HG03432 (cell line): ENCODE results near the gene SHROOM2.

ENCODE experiments used
- ATAC-seq: cut with Tn5 transposase; IDR thresholded peaks from one replicate; pipeline ENCODE4 v1.9.1; 2021; ENCODE audit warnings: mild to moderate bottlenecking, moderate library complexity; ENCODE audit not compliant: unreplicated experiment

The SHROOM2 gene

DNA sequence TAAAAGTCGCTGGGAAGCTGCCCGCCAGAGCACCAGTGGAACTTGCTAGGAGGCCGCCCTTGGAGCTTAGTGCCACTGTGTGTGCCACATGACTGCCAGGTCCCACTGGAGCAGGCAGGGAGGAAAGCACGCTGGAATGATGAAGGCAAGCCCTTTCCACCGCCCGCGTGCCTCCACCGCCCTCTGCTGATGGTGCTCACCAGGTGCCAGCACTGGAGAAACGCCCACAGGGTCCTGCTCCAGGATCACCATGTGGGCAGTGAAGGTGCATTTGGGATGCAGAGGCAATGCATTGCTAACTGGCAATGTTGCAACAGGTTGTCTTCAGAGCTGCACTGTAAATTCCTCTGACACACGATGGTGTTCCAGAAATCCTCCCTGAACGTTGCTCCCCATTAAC lies 76.3 kb downstream of the SHROOM2 start:
- no peak for ATAC-seq

DNA sequence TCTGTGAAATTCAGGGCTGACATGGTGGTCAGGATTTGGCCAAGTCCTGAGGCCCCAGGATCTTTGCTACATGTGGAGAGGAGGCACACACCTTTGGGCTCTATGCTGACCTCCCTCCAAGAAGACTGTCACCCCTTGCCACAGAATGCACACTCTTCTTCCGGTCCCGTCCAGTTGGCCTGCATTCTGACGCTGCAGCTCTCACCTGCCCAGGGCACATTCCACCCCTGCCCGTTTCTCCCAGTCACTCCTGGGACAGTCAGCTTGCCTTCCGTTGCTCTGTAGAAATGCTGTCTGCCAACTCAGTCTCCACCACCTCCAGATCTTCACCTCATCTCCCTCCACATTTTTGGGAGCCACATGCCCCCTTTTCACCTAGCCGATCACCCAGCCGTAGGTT lies 76.7 kb downstream of the SHROOM2 start:
- no peak for ATAC-seq

DNA sequence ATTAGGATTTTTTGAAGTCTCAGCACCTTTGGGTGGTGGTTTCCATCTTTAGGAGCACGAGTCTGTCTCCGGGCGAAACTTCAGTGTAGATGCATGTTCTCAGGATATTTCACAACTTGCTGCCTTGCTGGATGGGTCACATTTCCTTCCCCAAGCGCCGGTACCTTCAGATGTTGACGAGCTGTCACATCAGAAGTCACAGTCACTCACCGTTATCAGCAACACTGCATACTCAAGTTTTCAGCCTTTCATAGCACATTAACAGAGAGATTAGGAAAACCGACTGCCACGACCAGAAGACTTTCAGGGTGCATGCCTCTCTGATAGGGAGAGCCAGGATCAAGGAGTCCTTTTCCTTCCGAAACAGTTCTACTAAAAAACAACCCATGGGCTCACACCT lies 77.8 kb downstream of the SHROOM2 start:
- ATAC-seq = no peak

DNA sequence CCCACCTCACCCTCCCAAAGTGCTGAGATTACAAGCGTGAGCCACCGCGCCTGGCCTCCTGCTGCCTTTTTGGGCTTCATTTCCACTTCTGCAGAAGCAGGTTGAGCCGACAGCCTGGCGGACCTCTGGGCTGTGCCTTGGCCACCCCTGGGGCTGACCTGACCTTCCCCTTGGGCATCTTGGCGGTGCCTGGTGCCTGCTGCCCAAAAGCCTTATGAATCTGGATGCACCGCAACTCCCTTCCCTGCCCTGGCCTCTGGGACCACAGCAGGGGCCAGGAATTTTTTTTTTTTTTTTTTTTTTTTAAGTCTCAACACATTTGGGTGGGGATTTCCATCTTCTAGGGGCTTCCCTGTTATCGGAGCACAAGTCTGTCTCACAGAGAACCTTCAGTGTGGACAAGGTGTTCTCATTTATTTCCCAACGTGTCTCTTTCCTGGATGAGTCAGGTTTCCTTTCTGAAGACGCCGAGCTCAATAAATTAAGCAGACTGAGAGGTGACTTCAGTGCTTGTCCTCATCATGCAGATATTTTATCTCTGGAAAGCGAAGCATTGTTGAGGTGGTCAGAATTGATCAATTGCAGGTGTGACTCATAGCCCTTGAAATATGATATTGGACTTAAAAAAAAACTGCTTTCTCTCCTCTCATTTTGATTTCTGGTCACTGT lies 79.7 kb downstream of the SHROOM2 start:
- no peak for ATAC-seq

DNA sequence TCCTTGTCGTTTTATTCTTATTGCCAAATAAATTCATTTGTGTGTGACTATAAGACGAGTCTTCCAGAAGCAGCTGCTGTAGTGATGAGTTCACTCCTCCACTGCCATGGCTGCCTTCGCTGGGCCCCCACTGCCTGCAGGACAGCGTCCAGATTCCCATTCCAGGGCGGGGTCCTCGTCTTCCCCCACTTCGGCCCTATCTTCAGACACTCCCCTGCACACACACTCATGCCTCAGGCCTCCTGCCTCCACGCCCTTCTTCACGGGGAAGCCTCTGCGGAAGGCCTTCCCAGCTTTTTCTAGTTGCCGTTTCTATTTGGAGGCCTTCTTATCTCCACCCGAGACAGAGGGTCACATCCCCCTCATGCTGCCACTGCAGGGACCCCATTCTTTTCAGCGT lies 80.4 kb downstream of the SHROOM2 start:
- ATAC-seq = no peak

GRCh38 chrX:9867226-9867625 lies 81.0 kb downstream of the SHROOM2 start:
- no peak for ATAC-seq

GRCh38 chrX:9867753-9868152 lies 81.5 kb downstream of the SHROOM2 start:
- no peak for ATAC-seq

DNA sequence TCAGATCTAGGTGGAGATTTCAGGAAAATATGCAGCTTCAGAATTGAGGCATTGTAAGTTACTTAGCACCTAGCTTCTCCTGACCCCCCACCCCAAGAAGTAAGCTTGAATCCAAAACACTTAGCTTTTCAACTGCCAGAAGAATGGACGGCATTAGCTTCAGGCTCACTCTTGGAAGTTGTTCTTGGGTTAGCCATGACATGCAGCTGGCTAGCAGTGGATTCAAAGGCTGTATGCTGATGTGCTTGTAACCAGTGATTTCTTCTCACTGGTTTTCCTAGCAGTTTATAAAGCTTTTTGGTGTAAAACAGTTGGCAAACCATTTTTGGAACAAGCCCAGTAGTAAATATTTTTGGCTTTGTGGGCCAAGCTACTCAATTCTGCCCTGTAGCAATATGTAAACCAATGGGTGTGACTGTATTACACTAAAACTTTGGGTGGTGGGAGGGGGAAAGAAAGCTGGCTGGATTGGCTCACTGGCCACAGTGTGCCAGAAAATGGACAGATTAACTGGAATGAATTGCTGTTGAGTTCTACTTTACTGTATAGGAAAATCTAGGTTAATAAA lies 85.6 kb downstream of the SHROOM2 start:
- ATAC-seq = no peak

GRCh38 chrX:9873360-9873759 lies 87.1 kb downstream of the SHROOM2 start:
- ATAC-seq = no peak

DNA sequence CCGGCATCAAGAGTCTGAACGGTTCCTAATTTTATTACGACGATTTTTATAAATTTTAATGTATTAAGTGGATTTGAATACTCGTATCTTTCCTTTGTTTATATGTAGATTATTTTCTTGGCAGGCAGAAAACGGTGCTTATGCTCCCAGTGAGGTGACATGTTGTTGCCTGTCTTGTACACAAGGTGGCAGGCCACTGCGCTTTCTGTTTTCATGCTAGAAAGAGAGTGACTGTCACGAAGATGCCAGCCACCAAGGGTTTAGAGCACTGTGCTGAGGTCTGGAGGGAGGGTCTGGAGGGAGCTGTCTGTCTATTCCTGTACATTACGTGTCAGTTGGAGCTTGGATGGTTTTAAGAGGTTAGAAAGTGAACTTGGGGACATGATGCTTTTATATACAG lies 87.7 kb downstream of the SHROOM2 start:
- ATAC-seq = peak; percentile 71

- ATAC-seq = no peak
These were observed 88.3 kb downstream of the SHROOM2 start for GRCh38 chrX:9874483-9874882.

DNA sequence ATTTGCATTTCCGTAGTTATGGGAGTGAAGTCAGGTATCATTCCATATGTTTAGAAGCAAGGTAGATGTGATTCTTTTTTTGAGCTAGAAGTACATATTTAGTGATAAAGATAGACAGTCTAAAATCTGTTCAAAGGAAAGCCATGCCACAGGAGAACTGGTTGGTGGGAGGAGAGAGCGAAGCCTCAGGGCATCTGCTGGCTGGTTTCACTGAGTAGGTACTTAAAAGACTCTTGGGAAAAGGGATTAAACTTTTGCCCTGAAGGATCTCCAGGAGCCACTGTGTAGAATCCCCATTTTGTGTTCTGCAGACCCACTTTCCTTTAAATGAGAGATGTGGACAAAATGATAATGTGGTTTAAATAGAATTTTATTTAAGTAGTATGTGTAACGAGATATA lies 89.6 kb downstream of the SHROOM2 start:
- no peak for ATAC-seq

DNA sequence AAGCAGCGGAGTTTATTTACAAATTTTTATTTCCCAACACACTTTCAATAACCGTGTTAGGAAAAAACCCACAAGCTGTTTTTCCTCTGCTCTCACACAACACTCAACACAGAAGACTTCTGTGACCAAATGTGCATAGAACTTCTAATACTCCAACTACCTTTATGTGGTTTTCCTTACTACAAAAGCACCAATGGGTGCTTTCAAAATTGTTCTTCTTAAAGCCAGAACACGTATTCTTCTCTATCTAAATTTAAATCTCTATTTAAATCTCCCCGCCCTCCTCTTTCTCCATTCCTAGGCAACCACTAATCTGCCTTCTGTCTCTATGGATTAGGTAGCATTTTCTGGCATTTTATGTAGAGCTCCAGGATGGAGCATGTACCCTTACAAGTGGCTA lies 90.0 kb downstream of the SHROOM2 start:
- no peak for ATAC-seq

DNA sequence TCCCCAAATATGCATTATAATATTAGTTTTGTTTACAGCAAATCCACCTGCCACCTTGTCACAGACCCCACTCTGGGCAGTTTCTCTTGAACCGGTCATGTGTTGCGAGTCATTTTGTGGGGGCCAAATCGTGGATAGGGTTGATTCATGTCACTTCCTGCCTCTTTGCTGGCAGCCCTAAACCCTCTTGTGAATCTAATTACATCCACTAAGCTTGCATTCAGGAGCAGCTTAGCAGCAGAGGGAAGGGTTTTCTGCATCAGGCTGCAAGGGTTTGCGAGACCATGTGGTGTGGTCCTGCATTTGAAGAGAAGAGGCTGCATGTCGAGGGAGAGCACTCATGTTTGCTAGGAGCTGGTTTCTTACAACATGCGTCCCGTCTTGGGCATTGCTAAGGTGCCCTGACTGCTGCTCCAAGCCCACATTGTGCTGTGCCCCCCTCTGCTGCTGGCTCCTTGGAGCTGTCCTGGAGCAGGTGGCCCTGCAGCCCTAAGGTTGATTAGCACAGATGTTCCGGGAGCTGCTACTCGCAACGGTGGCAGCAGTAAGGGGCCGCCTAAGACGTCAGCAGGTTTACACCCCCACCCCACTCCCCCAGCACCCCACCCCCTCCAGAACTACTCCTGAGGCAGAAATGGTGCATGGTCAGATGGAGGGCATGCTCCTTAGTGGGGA lies 92.1 kb downstream of the SHROOM2 start:
- ATAC-seq = no peak

DNA sequence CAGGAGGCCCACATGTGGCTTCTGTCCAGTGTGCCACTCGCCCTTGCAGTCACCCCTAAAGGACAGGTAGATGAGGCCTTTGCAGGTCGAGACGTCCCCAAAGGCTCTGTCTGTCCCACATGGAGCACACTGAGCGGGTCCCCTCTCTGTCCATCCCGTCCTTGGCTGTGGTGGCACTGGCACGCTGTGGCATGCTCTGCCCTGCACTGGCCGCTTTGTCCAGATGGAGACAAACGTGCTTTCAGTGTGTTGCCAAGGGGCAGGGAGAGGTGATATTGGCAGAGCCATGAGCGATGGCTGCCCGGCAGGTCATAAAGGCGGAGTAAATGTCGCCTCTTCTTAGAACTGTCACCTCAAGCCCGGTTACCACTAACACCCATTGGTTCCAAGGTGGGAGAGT lies 94.0 kb downstream of the SHROOM2 start:
- ATAC-seq = no peak

GRCh38 chrX:9880870-9881269 lies 94.6 kb downstream of the SHROOM2 start:
- ATAC-seq = no peak

GRCh38 chrX:9882669-9883446 lies 96.6 kb downstream of the SHROOM2 start:
- no peak for ATAC-seq

- no peak for ATAC-seq
These were observed 98.0 kb downstream of the SHROOM2 start for GRCh38 chrX:9884031-9884779.

- ATAC-seq = no peak
These were observed 98.9 kb downstream of the SHROOM2 start for GRCh38 chrX:9885150-9885549.

DNA sequence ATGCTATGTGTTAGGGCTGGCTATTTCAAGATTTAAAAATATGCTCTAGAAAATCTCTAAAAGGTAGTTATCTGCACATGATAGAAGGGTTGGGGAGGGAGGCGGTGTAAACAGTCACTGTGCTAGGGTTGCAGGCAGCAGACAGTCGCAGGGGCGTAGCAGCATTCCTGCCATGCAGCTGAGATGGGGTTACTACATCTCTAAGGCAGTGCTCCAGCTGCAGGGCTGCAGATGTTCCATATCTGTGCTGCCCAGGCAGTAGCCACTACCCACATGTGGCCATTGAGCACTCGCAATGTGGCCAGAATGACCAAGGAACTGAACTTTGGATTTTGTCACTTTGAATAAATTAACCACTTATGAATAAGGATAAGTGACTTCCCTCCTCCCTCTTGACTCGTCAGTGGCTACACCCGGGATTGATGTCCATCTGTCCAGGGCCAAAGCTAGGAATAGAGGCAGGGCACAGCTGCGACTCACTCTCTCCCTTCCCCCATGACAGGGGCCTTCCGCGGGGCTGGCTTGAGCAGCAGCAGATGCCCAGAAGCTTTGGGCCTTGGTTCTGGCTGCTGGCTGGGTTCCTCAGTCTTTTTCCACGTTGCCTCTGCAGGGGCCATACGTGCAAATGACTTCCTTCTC lies 101.5 kb downstream of the SHROOM2 start:
- ATAC-seq = no peak
